B cell (primary cell): ENCODE data around the gene TLE5.

Experiments
- EZH2 ChIP-seq: IDR thresholded peaks from 2 replicates; pipeline ENCODE4 v1.6.1; 2012; ENCODE audit warnings: borderline replicate concordance, low read depth, mild to moderate bottlenecking, moderate library complexity, low read length; ENCODE audit not compliant: insufficient read depth, poor library complexity, severe bottlenecking
- TF ChIP-seq, protein P1 (sequence below): fragments of 200-600 bp; IDR thresholded peaks from one replicate; pipeline ENCODE4 v1.8.0; 2022; ENCODE audit warnings: antibody characterized with exemption, mild to moderate bottlenecking

DNA sequence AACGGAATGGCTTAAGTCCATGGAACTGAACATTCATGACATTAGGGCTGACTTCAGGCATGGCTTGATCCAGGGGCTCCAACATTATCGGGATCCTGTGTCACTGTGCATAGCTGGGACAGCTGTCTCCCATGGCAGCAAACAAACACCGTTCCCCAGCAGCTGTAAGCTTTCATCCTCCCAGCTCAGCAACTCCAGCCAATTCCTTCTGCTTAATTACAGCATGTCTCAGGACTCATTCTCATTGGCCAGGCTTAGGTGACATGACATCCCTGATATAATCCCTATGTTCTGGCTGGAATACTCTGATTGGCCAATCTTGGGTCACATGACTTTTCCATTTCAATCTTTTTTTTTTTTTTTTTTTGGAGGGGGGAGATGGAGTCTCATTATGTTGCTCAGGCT is 10.9 kb upstream of the TLE5 start:
- TF ChIP-seq EZH2: no peak
- TF ChIP-seq, protein P1, sequence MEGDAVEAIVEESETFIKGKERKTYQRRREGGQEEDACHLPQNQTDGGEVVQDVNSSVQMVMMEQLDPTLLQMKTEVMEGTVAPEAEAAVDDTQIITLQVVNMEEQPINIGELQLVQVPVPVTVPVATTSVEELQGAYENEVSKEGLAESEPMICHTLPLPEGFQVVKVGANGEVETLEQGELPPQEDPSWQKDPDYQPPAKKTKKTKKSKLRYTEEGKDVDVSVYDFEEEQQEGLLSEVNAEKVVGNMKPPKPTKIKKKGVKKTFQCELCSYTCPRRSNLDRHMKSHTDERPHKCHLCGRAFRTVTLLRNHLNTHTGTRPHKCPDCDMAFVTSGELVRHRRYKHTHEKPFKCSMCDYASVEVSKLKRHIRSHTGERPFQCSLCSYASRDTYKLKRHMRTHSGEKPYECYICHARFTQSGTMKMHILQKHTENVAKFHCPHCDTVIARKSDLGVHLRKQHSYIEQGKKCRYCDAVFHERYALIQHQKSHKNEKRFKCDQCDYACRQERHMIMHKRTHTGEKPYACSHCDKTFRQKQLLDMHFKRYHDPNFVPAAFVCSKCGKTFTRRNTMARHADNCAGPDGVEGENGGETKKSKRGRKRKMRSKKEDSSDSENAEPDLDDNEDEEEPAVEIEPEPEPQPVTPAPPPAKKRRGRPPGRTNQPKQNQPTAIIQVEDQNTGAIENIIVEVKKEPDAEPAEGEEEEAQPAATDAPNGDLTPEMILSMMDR: no peak
